Loucy (cell line): ENCODE results near the gene S100A8.

Experiments
- H2AFZ ChIP-seq: fragments of 200-600 bp; sonication (generic); 2 replicates; pipeline ENCODE4 v1.6.0; 2016; ENCODE audit warnings: antibody characterized with exemption, mild to moderate bottlenecking, low read length, moderate library complexity
- H3F3A ChIP-seq: fragments of 200-600 bp; 2 replicates; pipeline ENCODE4 v1.6.0; 2016; ENCODE audit warnings: antibody characterized with exemption, low read depth, mild to moderate bottlenecking
- H3K27me3 ChIP-seq: fragments of 200-600 bp; sonication (generic); 2 replicates; pipeline ENCODE4 v1.6.1; 2014; ENCODE audit warnings: low read length, mild to moderate bottlenecking; ENCODE audit not compliant: insufficient read depth, poor library complexity, severe bottlenecking
- H3K36me3 ChIP-seq: fragments of 200-600 bp; sonication (generic); 2 replicates; pipeline ENCODE4 v1.6.1; 2016; ENCODE audit warnings: low read length; ENCODE audit not compliant: insufficient read depth
- H3K4me1 ChIP-seq: fragments of 200-600 bp; sonication (generic); 2 replicates; pipeline ENCODE4 v1.5.1; 2014; ENCODE audit warnings: low read length, mild to moderate bottlenecking; ENCODE audit not compliant: insufficient read depth, poor library complexity, severe bottlenecking
- H3K4me2 ChIP-seq: fragments of 200-600 bp; sonication (generic); 2 replicates; pipeline ENCODE4 v1.6.0; 2014; ENCODE audit warnings: antibody characterized with exemption, low read length, low read depth, mild to moderate bottlenecking; ENCODE audit not compliant: poor library complexity, severe bottlenecking
- H3K4me3 ChIP-seq: fragments of 200-600 bp; sonication (generic); 2 replicates; pipeline ENCODE4 v1.5.1; 2014; ENCODE audit warnings: low read length, mild to moderate bottlenecking, mixed read lengths; ENCODE audit not compliant: poor library complexity, severe bottlenecking
- H3K79me2 ChIP-seq: fragments of 200-600 bp; sonication (generic); 2 replicates; pipeline ENCODE4 v1.6.1; 2014; ENCODE audit warnings: low read length; ENCODE audit not compliant: insufficient read depth
- H3K9ac ChIP-seq: fragments of 200-600 bp; sonication (generic); 2 replicates; pipeline ENCODE4 v1.6.0; 2014; ENCODE audit warnings: mild to moderate bottlenecking, low read depth, low read length, moderate library complexity; ENCODE audit not compliant: poor library complexity, severe bottlenecking
- H3K9me2 ChIP-seq: fragments of 200-600 bp; sonication (generic); replicated peaks from 2 replicates; pipeline ENCODE4 v1.6.1; 2016; ENCODE audit warnings: low read depth, low read length, mixed read lengths
- H3K9me3 ChIP-seq: fragments of 200-600 bp; sonication (generic); 2 replicates; pipeline ENCODE4 v1.6.1; 2014; ENCODE audit warnings: mild to moderate bottlenecking, antibody characterized with exemption, low read length, low read depth; ENCODE audit not compliant: insufficient read depth
- H4K20me1 ChIP-seq: fragments of 200-600 bp; sonication (generic); 2 replicates; pipeline ENCODE4 v1.6.0; 2014; ENCODE audit warnings: antibody characterized with exemption, low read length, mild to moderate bottlenecking; ENCODE audit not compliant: insufficient read depth, poor library complexity, severe bottlenecking
- CTCF ChIP-seq: fragments of 200-600 bp; sonication (generic); conservative IDR thresholded peaks from 2 replicates; pipeline ENCODE4 v1.5.1; 2014; ENCODE audit warnings: mild to moderate bottlenecking, antibody characterized with exemption, low read length
- EZH2phosphoT487 ChIP-seq: fragments of 200-600 bp; IDR thresholded peaks from 2 replicates; pipeline ENCODE4 v1.6.1; 2018; ENCODE audit warnings: antibody characterized with exemption, mild to moderate bottlenecking, moderate library complexity, borderline replicate concordance

Gene S100A8

DNA sequence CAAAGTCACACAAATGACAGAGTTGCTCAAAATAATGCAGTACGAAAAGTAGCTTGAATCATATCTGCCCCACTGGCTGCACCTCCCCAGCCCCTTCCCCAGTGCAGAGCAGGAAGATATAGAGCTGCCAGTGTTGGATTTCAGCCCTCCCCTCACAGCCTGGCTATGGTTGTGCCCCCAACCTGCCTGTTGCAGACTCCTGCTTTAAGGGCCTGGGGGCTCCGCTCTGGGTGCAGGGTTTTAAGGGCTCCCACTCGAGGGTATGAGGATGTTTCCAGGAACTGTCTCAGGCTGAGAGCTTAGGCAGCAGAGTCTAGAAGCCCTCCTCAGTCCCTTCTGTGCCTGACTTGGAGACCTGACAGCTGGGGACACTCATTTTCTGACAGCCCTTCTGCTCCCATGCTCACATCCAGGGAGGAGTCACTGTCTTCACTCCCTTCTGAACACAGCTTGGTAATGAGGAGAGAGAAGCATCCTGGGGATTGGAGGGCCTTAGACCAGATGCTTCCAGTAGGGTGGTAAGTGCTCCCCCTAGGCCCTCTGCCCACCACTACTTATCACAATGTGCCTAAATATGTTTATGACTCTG is 28.6 kb downstream of the S100A8 start:
- H3K4me3 ChIP-seq = no peak overlapping the region
- no peak overlapping the region for H2AFZ ChIP-seq
- no peaks in the 10 kb centered on the region for H3K36me3 ChIP-seq
- TF ChIP-seq EZH2phosphoT487 (no peak), CTCF (no peak)
- H4K20me1 ChIP-seq = no peaks in the 10 kb centered on the region
- H3K9me3 ChIP-seq = no peaks in the 10 kb centered on the region
- no peaks in the 10 kb centered on the region for H3K4me1 ChIP-seq
- peaks cover 7% of the 10 kb centered on the region for H3K27me3 ChIP-seq
- no peaks in the 10 kb centered on the region for H3K79me2 ChIP-seq
- no peaks in the 10 kb centered on the region for H3K9me2 ChIP-seq
- no peaks in the 10 kb centered on the region for H3F3A ChIP-seq
- no peak overlapping the region for H3K4me2 ChIP-seq
- H3K9ac ChIP-seq = no peak overlapping the region

GRCh38 chr1:153361480-153362109 is 29.3 kb downstream of the S100A8 start:
- TF ChIP-seq CTCF = no peak
- TF ChIP-seq EZH2phosphoT487 = no peak
- Histone ChIP-seq H3K4me1 (no peaks in the 10 kb centered on the region), H3K79me2 (no peaks in the 10 kb centered on the region), H4K20me1 (no peaks in the 10 kb centered on the region), H3K9me3 (no peaks in the 10 kb centered on the region), H3F3A (no peaks in the 10 kb centered on the region), H3K4me2 (no peak overlapping the region), H3K27me3 (peaks cover 7% of the 10 kb centered on the region), H3K4me3 (no peak overlapping the region), H3K9ac (no peak overlapping the region), H2AFZ (no peak overlapping the region), H3K9me2 (no peaks in the 10 kb centered on the region), H3K36me3 (no peaks in the 10 kb centered on the region)

DNA sequence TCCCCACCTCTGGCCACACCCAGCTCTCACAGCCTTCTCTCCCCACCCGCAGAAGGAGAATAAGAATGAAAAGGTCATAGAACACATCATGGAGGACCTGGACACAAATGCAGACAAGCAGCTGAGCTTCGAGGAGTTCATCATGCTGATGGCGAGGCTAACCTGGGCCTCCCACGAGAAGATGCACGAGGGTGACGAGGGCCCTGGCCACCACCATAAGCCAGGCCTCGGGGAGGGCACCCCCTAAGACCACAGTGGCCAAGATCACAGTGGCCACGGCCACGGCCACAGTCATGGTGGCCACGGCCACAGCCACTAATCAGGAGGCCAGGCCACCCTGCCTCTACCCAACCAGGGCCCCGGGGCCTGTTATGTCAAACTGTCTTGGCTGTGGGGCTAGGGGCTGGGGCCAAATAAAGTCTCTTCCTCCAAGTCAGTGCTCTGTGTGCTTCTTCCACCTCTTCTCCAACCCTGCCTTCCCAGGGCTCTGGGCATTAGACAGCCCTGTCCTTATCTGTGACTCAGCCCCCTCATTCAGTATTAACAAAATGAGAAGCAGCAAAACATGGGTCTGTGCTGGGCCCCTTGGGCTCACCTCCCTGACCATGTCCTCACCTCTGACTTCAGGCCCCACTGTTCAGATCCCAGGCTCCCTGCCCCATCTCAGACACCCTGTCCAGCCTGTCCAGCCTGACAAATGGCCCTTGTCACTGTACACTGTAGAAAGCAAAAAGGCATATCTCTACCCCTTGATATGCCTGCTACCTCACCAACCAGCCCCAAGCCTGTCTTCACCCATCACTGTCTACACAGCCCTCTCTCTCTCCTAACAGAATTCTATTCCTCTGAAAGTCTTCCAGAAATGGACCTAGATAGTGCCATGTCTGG is 30.0 kb downstream of the S100A8 start:
- Histone ChIP-seq H3K9me2 (no peaks in the 10 kb centered on the region), H2AFZ (no peak overlapping the region), H3K4me1 (no peaks in the 10 kb centered on the region), H3K9me3 (no peaks in the 10 kb centered on the region), H4K20me1 (no peaks in the 10 kb centered on the region), H3K4me2 (no peak overlapping the region), H3K9ac (no peak overlapping the region), H3K27me3 (no peaks in the 10 kb centered on the region), H3F3A (no peaks in the 10 kb centered on the region), H3K79me2 (no peaks in the 10 kb centered on the region), H3K36me3 (no peaks in the 10 kb centered on the region), H3K4me3 (no peak overlapping the region)
- TF ChIP-seq EZH2phosphoT487 (no peak), CTCF (no peak)
